ENCODE measurements around the gene WDR53.

GRCh38 chr3:196599734-196600128 lies 31.4 kb upstream of the WDR53 start:
- TF ChIP-seq EP300 (IDR thresholded peaks at IDR 0.05; ENCODE audit: borderline replicate concordance) (no peak), REST (IDR thresholded peaks at IDR 0.05; ENCODE audit: low read depth) (no peak), TEAD4 (IDR thresholded peaks at IDR 0.05) (no peak), CEBPB (IDR thresholded peaks at IDR 0.05) (no peak), RAD21 (IDR thresholded peaks at IDR 0.05; ENCODE audit: low read depth) (no peak), EGR1 (IDR thresholded peaks at IDR 0.05) (no peak), YY1 (IDR thresholded peaks at IDR 0.05; ENCODE audit: low read depth) (no peak), TAF1 (IDR thresholded peaks at IDR 0.05; ENCODE audit: low read depth) (no peak)
- TF ChIP-seq, protein P1, sequence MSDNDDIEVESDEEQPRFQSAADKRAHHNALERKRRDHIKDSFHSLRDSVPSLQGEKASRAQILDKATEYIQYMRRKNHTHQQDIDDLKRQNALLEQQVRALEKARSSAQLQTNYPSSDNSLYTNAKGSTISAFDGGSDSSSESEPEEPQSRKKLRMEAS (IDR thresholded peaks at IDR 0.05) = no peak
